PC-9 (cell line): Measurements from ENCODE around the gene SGIP1.

Experiments used
- EZH2 ChIP-seq: fragments of 200-600 bp; sonication (generic); IDR thresholded peaks from 2 replicates; pipeline ENCODE4 v1.8.0; 2017; ENCODE audit warnings: antibody characterized with exemption, low read depth
- TF ChIP-seq, protein P1 (sequence below): fragments of 200-600 bp; sonication (generic); conservative IDR thresholded peaks from 2 replicates; pipeline ENCODE4 v1.6.1; 2017; ENCODE audit warnings: mixed run types, antibody characterized with exemption, mild to moderate bottlenecking, moderate library complexity

DNA sequence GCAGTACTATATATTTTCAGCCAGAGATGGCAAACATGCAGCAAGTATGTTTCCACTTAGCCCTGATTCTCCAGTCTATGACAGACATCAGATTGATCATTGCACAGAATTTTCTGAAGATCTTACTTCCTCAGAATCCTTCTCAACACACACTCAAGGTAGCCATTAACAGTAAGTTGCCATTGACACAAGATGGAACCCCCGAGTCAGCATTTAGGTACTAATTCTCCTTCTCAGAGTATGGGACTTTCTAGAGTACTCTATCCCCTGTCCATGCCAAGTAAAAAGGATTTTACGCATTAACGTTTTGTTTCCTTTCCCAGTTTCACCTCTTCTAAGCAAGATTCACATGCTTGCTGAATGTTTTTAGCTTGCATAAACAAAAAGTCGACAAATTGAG is 63.5 kb downstream of the SGIP1 start:
- TF ChIP-seq, protein P1, sequence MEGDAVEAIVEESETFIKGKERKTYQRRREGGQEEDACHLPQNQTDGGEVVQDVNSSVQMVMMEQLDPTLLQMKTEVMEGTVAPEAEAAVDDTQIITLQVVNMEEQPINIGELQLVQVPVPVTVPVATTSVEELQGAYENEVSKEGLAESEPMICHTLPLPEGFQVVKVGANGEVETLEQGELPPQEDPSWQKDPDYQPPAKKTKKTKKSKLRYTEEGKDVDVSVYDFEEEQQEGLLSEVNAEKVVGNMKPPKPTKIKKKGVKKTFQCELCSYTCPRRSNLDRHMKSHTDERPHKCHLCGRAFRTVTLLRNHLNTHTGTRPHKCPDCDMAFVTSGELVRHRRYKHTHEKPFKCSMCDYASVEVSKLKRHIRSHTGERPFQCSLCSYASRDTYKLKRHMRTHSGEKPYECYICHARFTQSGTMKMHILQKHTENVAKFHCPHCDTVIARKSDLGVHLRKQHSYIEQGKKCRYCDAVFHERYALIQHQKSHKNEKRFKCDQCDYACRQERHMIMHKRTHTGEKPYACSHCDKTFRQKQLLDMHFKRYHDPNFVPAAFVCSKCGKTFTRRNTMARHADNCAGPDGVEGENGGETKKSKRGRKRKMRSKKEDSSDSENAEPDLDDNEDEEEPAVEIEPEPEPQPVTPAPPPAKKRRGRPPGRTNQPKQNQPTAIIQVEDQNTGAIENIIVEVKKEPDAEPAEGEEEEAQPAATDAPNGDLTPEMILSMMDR = no peak
- no peak for TF ChIP-seq EZH2
